Measurements from ENCODE around the gene C6orf89.

DNA sequence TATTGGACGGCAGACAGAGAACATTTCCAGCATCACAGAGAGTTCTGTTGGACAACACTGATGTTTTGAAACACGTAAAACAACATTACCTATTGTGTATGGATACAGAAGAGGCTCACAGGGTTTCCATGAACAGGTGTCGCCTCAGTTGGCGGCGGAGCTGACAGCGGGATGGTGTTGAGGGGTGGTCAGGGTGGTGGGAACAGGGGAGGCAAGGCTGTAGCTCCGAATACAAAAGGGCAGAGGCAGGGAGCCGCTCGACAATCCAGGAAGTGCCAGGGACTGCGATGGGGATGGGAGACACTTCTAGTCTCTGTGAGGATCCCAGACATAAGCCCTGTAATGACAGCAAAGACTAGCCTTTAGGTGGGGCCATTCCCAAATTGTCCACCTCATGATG, 54.3 kb downstream of the C6orf89 start:
- TF ChIP-seq, protein P1, sequence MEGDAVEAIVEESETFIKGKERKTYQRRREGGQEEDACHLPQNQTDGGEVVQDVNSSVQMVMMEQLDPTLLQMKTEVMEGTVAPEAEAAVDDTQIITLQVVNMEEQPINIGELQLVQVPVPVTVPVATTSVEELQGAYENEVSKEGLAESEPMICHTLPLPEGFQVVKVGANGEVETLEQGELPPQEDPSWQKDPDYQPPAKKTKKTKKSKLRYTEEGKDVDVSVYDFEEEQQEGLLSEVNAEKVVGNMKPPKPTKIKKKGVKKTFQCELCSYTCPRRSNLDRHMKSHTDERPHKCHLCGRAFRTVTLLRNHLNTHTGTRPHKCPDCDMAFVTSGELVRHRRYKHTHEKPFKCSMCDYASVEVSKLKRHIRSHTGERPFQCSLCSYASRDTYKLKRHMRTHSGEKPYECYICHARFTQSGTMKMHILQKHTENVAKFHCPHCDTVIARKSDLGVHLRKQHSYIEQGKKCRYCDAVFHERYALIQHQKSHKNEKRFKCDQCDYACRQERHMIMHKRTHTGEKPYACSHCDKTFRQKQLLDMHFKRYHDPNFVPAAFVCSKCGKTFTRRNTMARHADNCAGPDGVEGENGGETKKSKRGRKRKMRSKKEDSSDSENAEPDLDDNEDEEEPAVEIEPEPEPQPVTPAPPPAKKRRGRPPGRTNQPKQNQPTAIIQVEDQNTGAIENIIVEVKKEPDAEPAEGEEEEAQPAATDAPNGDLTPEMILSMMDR (IDR thresholded peaks at IDR 0.05), result no peak
- TF ChIP-seq POLR2A (IDR thresholded peaks at IDR 0.05), result no peak
